CD4-positive, alpha-beta T cell treated with Interleukin-21 for 1 hour (primary cell): Measurements from ENCODE around the gene CRYL1.
A peak's percentile ranks its signal among the peaks of the same experiment; 100 is the strongest.

Experiments
- DNase-seq: peaks from one replicate; pipeline ENCODE4 v3.0.0-alpha.2; 2020

The CRYL1 gene, protein sequence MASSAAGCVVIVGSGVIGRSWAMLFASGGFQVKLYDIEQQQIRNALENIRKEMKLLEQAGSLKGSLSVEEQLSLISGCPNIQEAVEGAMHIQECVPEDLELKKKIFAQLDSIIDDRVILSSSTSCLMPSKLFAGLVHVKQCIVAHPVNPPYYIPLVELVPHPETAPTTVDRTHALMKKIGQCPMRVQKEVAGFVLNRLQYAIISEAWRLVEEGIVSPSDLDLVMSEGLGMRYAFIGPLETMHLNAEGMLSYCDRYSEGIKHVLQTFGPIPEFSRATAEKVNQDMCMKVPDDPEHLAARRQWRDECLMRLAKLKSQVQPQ

DNA sequence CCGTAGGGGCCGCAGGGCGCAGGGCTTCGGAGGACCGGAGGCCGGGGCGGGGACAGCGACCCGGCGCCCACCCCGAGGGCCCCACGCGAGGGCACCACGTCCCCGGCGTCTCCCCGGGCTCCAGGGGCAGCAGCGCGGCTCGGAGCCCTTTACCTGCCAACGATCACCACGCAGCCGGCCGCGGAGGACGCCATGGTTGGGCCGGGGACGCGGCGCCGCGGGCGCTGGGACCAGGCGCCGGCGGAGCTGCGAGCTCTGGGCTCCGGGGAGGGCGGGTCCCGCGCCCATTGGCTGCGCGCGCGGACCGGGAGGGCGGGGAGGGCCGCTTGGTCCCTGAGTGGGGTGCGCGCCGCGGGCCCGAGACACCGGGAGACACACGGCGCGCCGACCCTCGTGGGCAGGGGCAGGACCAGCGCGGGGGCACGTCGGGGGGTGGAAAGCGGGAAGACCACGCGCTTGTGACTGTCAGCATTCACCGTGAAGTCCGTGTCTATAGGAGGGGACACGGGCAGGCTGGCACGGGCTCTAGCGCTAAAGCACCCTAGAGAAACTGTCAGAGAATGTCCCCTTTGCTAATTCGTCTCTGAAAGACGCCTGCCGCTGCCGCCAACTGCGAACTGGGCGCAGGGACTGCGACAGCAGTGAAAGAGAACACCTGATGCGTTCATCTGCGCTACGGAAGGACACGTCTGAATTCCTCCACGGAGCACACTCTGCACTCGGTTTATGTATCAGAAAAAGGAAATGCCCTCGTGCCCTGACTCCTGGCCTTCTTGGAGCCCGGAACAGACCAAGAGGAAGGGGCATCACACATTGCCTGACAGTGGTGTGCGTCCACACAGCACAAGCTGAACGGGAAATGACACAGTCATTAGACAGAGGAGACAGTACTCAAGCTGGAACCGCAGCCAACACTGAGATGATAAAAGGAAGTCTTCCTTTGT lies at the start of gene CRYL1:
Gene CRYL1, minus strand, starts transcription at position 257 of the 944 bp plus-strand sequence. Its CDS starts 63 bp downstream, at position 194.
- peak; percentile 77 for DNase-seq

GRCh38 chr13:20573636-20574035 lies 48.0 kb upstream of the CRYL1 start:
- DNase-seq, result no peak

DNA sequence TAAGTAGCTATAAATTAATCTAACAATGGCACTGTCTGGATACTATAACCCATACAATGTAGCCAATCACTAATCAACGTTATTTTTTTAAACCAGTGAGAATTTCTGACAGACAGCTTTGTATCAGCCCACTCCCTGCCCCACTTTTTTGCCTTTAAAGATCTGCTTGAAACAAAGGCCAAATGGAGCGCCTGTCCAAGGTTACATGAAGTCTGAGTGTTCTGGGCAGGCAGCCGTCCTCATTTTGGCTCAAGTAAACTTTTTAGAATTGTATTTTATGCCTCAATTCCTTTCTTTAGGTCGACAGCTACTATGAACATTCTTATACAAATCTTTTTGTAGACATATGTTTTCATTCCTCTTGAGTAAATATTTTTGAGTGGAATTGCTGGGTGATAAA lies 47.5 kb upstream of the CRYL1 start:
- DNase-seq, result no peak

GRCh38 chr13:20571676-20572075 lies 46.0 kb upstream of the CRYL1 start:
- DNase-seq, result no peak

- DNase-seq, result no peak
Observed at GRCh38 chr13:20570517-20570916, 44.9 kb upstream of the CRYL1 start.

DNA sequence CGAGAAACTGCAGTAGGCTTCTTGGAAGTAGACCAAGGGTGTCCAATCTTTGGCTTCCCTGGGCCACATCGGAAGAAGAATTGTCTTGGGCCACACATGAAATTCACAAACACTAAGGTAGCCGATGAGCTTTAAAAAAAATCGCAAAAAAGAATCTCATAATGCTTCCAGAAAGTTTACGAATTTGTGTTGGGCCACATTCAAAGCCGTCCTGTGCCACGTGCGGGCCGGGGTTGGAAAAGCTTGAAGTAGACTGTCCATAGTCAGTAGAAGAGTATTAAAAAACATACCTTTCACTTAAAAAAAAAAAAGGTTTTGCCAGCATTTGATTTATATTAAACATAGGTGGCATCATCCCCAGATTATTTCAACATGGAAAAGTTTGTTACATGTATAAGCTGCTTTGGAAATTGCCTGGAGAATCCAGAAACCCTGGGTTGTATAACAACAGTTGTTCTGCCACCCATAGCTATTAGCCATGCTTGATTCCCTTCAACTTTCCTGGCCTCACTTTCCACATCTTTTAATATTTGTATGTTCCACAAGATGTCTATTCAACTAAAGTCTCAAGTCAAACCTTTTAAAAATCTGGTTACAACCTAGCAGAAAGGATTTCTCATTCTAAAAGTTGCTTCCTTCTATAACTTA lies 42.3 kb upstream of the CRYL1 start:
- no peak for DNase-seq

DNA sequence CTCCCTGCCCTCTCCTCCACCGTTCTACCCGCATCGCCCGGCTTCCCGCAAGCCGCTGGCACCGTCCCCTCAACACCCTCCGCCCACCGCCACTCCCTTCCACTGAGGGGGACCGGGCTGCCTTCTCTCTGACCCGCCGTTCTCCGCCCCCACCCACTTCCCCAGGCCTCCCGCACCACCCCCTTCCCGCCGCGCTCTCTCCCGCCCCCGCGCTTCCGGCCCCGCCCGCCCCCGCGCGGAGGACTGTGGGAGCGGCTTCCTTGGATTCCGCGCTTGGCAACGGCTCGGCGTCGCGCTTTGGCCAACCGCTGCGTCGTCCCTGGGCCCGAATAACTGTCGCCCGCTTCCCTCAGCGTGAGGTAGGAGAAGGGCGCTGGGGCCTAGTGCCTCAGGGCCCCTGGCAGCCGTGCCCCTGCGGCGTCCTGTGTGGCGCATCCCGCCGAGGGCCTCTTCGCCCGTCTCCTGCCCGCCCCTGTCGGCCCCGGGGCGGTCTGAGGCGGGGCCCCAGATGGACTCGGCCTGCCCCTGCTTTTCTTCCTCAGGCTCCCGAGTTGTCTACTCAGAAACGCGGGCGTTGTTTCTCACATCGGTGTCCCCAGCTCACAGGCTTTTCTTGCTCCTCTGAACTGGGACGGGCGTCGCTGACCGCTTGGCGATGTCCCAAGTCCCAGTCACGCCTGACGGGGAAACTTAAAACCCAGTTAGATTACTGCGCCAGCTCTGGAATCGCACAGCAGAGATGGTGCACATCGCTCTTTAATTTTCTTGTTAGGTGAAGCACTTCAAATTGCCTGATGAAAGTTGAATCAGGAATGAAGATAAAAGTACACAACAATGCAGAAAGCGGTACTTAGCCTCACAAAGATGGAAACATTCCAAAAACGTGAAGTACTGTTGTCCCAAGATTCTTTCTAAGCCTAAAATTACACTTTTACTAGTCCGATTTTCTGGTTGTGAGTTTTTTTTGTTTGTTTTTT lies 41.5 kb upstream of the CRYL1 start, which contains the start of gene IFT88:
Gene IFT88, plus strand, starts transcription at position 260 of the 977 bp plus-strand sequence. CDS start 7,229 bp downstream, outside the sequence.
- peak; percentile 85 for DNase-seq

- no peak for DNase-seq
Observed at GRCh38 chr13:20566468-20566897, 40.8 kb upstream of the CRYL1 start.

GRCh38 chr13:20565115-20565736 lies 39.6 kb upstream of the CRYL1 start:
- DNase-seq, result no peak

GRCh38 chr13:20561741-20562140 lies 36.1 kb upstream of the CRYL1 start:
- DNase-seq, result no peak

DNA sequence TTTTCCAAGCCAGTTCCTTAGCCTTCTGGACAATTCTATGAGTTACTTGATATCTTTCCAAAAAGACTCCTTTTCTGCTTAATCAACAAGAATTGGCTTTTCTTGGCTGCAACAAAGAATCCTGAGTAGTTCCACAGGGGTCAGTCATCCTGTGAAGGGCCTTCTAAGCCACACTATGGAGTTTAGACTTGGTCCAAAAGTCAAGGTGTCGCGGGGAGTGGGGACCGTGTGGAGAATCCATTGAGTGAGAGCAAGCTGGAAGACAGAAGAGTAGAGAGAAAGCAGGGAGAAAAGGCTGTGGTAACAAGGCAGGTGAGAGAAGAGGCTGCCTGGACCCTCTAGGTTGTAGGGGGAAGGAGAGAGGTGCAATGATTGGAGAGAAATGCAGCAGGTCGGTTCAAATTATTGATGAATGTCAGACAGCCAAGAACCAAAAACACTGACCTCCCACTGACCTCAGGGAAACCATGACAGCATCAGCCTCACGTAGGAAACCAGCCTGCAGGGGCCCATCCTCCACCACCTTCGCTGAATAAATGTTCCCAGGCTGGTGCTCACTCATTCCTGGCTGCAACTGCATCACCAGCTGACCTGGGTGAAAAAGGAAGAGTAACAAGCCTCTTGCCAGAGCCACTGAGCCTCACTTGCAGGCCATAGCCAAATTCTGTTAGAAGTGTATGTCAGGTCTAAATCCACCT lies 34.2 kb upstream of the CRYL1 start:
- DNase-seq, result no peak

GRCh38 chr13:20558982-20559381 lies 33.3 kb upstream of the CRYL1 start:
- no peak for DNase-seq

DNA sequence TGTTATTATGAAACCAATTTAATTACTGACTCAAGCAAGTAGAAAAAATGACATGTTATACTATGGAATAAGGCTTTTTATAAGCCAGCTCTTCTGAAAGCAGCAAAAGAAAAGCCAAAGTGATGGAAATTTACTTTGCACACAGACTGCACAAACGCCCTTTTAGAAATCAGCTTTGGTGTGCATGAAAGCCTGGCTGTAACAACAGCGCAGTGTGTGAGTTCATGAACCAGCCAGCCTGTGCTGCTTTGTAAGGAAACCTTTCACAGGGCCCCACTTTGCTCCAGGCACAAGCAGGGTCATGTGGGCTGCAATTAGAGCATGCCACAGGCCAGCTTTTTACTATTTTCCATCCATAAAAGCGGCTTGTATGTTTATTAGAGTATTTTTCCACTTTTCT lies 27.7 kb upstream of the CRYL1 start:
- no peak for DNase-seq

DNA sequence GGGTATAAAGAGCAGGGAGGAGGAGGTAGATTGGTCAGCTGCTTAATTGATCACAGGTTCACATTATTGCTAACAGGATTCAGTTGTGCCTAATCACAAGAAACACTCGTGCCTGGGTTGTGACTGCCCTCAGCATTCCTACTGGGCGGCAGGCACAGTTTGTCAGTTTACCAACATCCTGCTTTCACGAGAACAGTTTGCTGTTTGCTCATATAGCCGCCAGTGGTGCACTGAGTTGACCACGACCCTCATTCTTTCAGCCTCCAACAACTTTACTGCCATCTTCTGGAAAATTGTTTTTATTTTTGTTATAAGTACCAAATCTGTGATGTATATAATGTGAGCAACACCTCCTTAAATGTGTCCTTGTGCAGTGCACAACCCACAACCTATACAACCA lies 25.1 kb upstream of the CRYL1 start:
- no peak for DNase-seq

GRCh38 chr13:20547479-20547908 lies 21.8 kb upstream of the CRYL1 start:
- no peak for DNase-seq

DNA sequence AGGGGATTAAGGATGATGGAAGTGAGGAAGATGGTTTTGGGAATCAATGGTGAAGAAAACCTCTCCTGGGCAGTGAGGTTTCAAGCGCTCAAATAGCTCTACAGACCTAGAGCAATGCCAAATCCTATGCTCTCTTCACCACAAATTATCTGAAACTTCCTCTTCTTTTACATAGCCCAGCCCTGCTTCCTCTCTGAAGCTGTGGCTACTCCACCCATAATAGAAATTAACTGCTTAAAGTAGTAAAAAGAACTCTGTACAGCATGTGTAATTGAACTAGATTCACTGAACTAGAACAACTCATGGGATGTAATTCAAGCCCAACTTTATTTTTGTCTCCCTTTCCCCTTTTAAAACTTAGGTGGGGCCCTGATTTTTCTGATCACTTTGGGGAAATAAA lies 20.9 kb upstream of the CRYL1 start:
- no peak for DNase-seq

DNA sequence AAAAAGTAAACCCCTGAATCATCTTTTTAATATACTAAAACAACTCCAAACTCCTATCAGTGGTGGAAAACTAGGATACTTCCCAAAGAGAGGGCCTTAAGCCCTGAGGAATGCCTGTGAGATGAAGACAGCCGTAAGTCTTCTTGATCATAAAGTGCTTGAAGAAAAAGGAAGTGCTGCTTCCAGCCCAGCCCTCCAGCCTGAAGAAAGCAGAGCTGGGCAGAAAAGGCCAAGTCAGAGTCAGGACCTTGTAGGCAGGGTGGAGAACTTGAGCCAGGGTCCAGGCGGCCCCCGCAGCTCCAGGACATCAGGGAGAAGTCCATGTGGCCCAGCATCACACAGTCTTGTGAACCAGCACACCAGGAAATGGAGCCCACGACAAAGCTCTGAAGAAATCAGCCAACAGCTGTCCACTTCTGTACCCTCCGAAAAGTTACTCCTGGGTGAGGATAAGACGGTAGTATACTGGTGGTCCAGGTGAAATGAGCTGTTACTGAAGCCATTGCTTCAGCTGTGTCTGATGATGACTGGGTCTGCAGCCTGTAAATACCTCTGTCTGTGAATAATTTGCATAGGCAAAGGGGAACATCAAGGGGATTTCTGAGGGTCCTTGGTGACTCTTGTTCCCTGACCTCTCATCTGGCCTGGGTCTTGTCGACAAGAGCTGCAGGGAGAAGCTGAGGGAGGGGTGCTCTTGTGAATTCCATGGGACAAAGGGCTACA lies 18.7 kb upstream of the CRYL1 start:
- DNase-seq, result no peak

- DNase-seq, result no peak
Observed at GRCh38 chr13:20536992-20537391, 11.3 kb upstream of the CRYL1 start.

GRCh38 chr13:20534038-20534608 lies 8.5 kb upstream of the CRYL1 start:
- DNase-seq, result no peak

DNA sequence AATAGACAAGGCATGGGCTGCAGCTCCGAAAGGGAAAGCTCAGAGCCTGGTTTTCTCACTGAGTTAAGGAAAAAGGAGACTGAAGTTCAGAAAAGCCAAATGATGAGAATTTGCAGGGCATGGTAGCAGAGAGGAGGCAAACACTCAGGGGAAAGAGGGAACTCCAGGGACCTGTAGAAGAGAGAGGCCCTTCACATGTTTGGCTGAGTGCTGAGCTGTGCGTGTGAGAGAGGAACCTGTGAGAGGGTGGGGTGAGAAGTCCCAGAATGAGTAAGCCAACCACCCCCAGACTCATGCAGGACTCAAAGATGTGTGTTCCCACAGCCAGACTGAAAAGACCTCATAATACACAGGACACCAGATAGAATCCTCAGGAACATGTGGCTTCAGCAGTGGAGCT lies 2.8 kb upstream of the CRYL1 start:
- no peak for DNase-seq
